GM04504 (cell line): ENCODE results near the gene PARD3B.

Experiments used
- DNase-seq: peaks from one replicate; pipeline ENCODE4 v3.0.0-alpha.2; 2012; ENCODE audit warnings: low read depth

Gene PARD3B

DNA sequence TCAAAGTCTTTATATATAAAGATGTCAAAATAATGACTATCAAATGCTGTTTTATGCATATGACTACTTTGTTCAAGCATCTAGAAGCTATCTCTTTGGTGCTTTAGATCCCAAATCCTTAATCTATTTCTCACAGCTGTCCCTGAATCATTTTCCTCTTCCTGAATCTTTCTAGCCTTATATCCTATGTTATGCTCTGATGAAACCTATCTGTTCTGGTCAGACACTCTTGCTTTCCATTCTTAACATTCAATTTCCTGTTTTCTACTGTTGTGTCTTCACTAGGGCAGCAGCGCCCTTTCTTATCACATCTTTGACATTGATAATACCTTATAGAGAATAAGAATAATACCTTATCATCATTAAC lies 6.3 kb upstream of the PARD3B start:
- no peak for DNase-seq

DNA sequence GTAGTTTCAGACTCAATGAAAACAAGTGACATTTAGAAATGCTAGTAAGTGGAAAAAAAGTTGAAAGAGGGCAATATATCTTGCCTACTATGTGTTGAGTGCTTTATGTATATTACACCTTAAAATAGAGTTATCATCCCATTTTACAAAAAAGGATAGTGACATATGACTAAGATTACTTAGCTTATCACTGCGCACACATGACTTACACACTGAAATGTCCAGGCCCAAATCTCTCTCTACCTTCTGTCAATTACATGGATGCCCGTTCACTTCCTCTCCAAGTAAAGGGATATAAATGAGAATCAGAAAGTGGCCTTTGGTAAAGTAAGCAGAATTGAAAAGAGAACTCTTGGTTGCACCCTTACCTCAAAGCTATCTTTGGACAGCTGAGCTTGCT lies 3.6 kb upstream of the PARD3B start:
- DNase-seq, result no peak

GRCh38 chr2:204542982-204543608 lies 2.2 kb upstream of the PARD3B start:
- no peak for DNase-seq

DNA sequence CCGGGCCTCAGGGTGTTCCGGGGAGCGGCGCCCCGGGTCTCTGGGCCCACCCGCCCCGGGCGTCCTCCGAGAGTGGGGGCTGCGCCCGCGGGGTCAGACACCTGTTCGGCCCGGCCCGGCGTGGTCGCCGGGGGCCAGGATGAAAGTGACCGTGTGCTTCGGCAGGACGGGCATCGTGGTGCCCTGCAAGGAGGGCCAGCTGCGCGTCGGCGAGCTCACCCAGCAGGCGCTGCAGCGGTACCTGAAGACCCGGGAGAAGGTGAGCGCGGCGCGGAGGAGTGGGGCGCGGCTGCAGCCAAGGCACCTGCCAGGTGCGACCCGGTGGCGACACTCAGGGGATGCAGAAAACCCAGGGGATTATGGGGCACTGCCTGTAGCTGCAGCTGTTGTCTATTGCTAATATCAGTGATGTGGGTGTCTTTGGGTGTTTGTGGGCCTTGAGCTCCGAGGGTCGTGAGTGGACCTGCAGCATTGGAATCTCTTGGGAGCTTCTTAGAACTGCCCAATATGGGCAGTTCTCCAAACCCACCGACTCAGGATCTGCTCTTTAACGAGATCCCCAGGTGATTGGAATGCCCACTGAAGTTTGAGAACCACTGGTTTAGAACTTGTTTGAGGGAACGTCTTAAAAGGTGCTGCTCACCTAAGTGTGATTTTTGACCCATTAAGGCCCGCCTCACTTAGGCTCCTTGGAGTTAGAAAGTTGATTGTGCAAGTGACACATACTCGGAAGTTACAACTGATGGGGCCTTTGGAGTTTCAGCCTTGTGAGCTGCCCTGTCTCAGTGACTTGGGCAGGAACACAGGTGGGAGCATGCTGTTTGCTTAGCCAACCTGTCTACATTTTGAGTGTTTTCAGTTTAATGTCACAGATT lies 823 bp downstream of the PARD3B start:
- no peak for DNase-seq

- DNase-seq, result peak; percentile 46
Measured at GRCh38 chr2:204550751-204551511, 5.7 kb downstream of the PARD3B start.

DNA sequence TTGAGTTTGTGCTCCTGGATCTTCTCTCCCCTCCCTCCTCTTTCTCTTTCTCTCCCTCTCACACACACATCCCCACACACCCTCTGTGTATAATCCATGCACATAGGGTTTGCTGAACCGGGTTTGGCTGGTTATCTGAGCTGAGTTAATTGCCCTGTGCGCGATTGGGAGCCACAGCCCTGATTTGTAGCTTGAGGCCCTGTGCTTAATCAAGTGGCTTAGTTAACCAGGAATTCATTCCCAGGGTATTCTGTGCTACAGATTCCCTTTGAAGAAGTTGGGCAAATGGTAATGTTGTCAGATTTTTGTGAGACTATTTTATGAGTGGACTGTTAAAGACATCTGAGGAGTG lies 6.2 kb downstream of the PARD3B start:
- DNase-seq, result no peak

DNA sequence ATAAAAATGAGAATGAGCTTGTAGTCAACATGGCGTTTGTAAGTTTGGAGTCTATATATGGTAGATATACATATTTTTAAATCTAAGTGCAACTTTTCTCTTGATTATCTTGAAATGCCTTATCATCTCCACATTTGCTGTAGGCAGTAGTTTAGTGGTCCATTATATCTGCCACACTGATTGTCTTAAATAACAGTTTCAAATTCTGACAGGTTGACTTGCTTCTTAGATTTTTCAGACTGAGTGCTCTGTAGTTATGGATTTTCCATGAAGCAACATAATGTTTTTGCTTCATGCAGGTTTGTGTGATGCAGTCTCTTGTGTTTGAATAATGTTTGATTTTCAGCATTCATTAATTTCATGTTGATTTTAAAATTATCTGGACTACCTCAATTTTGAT lies 12.3 kb downstream of the PARD3B start:
- no peak for DNase-seq

DNA sequence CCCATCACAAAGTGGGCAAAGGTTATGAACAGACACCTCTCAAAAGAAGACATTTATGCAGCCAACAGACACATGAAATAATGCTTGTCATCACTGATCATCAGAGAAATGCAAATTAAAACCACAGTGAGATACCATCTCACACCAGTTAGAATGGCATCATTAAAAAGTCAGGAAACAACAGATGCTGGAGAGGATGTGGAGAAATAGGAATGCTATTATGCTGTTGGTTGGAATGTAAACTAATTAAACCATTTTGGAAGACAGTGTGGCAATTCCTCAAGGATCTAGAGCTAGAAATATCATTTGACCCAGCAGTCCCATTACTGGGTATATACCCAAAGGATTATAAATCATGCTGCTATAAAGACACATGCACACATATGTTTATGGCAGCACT lies 14.1 kb downstream of the PARD3B start:
- DNase-seq, result peak; percentile 16

DNA sequence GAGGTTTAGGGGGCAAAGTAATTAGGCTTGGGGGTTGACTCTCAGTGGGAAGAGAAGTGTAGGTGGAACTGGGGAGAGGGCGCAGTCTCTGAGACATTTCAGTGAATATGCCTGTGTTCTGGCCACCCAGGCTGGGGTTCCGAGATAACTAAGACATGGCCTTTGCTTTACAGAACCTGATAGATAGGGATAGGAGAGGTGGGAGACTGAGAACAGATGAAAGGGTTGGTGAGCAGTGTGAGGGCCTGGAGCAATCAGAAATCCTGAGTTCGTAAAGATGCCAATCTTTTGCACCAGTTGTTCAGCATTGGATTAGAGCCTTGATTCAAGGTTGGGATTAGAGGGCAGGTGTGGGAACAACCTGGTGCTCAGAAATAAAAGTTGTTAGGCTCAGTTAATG lies 15.6 kb downstream of the PARD3B start:
- no peak for DNase-seq

DNA sequence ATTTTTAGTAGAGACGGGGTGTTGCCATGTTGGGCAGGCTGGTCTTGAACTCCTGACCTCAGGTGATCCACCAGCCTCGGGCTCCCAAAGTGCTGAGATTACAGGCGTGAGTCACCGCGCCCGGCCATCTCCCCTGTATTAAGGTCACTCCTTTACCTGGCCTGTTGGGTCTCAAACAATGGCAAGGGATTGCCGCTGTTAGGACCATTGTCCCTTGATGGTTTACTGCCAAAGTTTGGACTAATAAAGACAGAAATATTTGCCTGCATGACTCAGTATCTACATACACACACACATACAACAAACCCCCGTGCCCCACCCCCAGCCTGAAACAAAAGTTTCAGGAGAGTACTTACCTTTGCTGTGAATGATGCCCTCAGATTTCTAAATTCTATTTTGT lies 16.5 kb downstream of the PARD3B start:
- no peak for DNase-seq

DNA sequence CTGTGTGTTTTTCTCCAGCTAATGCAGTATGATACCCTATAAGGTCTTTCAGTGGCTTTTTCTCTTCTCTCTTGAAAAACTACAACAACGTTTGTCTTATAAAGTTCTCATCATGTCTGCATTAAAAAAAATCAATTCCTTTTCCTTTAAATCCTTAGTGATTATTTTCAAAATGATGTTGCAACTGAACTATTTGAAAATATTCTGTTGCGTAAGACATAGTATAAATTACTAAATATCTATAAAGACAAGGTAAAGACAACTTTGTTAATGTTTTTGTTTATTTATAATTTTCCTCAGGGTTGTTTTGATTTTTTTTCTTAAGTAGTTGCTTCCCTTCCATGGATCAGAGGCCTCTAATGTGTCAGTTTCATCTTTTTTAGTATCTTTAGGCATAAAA lies 21.2 kb downstream of the PARD3B start:
- DNase-seq, result no peak

DNA sequence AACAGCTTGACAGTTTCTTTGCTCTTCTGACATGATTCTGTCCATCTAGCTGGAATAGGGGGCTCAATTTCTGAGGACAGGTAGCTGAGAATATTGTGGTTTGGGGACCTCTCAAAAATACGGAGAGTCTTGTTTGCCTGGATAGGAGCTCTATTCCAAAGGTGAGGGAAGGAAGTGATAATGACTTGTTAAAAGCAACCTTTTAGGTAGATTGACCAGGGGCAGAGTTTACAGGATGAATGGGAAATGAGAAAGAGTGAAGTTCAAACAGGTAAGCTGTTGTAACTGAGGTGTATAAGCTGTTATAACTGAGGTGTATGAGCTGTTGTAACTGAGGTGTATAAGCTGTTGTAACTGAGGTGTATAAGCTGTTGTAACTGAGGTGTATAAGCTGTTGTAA lies 25.1 kb downstream of the PARD3B start:
- no peak for DNase-seq

DNA sequence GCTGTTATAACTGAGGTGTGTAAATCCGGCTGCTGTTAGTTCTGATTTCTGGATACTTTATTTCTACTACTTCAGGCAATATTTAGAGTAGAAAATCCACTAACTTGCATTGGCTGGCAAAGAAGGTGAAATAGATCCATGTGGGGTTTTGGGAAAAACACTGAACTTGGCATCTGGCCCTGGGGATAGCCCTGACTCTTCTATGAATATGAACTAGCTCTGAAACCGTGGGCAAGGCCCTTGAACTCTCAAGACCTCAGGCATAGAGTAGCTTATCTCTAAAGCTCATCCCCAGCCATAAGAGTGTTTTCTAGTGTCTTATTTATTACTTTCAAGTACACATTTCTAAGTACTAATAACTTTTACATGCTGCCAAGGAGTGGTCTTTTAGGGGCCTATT lies 25.8 kb downstream of the PARD3B start:
- no peak for DNase-seq

DNA sequence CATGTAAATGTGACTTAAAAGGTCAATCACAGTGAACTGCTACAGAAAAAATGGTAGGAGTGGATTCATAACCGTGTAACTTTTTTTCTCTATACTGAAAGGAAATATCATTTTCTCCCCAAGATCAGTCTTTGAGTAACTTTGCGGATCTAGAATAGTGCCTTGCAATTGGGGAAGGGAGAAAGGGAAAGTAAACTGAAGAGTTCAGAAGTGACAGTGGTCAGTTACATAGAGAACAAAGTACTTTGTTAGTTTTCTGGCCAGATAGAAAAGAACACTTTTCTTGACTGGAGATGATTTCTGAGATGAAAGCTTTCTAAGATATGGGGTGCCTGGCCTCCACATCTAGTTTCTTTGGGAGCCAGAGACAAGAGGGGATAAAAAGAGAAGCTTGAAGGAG lies 26.6 kb downstream of the PARD3B start:
- no peak for DNase-seq

DNA sequence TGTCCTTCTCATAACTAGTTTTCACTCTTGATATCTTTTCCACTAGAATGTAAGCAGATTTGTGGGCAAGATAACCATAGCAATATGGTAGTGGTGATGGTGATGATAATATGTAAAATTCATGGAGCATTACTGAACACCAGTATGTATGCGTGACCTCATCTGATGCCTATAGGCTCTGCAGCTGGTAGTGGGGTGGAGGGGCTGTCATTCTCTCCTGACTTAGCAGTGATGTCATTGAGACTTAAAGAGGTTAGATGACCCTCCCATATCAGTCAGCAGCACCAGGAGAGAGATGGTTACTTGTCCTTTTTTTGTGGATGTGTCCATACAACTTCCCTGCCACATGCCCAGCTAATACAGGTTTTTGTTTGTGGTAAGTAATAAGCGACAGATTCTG lies 27.9 kb downstream of the PARD3B start:
- DNase-seq, result no peak

DNA sequence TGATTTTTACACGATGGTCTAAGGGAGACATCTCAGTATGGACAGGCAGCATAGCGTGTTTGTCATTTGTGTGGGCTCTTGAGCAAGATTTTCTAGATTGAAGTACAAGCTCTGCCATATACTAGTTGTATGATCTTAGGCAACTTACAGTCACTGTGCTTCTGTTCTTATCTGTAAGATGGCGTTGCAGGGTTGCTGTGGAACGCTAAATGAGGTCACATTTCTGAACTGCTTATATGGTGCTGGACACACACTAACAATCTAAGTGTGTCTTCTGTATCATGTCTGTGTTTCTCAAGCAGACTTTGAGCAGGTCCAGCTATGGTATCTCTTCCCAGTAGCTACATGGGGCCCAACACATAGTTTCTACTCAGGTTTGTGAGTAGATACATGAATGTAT lies 29.2 kb downstream of the PARD3B start:
- no peak for DNase-seq

DNA sequence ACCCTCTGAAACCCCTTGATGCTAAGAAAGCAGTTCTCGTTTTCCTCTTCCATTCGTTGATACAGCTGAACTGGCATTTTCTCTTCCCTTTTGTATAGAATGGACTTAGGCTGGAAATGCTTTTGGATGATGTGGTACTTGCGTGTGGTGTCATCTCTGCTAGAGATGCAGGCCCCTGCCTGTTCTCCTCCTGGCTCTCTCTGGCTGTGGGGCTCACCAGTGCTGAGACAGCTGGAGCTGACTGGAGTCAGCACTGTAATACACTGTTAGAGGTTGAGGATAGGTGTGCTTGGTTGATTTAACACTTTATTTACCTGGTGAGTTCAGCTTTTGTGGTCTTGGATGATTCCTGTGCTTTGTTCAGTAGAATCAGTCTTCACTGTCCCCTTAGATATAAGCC lies 30.2 kb downstream of the PARD3B start:
- no peak for DNase-seq

GRCh38 chr2:204576362-204576979 lies 31.2 kb downstream of the PARD3B start:
- no peak for DNase-seq

DNA sequence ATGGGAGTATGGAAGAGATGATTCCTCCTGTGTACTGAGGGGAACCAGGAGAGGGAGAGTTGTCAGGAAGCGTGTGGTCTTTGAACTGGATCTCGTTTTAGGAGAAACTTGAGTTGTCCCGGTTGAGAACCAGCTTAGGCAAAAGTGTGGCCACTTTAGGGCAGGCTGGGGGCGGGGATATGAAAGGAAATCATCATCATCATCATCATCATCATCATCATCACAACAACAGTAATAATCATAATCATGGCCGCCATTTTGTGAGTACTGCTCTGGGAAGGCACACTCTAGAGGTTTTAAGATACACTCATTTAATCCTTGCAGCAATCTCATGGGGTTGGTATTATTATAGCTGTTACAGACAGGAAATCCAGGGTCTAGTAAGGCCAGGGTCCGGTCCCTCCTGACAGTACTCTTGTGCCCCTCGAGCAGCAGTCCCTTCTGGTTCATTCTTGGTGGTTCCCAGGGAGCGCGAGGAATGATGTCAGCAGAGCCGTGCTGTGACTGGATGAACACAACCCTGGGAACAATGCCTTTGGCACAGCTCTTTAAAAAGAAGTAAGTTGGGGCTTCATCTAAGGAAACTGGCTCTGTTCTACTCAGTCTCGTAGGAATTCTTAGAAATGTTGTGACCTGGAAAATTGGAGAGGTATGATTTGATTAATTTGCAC lies 33.8 kb downstream of the PARD3B start:
- DNase-seq, result no peak

DNA sequence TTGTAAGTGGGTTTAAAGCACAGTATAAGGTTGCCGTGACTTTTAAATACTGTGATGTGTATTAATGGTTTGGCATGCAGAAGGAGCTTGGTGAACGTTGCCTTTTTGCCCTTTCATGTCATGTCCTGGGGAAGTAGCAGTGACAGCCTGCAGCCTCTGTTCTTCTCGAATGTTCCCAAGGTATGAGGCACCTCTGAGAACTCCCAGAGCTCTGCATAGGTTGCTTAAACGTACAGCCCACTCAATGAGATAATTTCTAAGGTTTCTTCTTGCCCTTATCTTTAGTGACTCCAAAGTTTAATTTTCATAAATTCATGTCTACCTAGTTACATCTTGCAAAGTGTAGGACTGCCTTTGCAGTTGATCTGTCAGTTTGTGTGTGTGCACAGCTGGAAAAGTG lies 36.7 kb downstream of the PARD3B start:
- DNase-seq, result no peak

DNA sequence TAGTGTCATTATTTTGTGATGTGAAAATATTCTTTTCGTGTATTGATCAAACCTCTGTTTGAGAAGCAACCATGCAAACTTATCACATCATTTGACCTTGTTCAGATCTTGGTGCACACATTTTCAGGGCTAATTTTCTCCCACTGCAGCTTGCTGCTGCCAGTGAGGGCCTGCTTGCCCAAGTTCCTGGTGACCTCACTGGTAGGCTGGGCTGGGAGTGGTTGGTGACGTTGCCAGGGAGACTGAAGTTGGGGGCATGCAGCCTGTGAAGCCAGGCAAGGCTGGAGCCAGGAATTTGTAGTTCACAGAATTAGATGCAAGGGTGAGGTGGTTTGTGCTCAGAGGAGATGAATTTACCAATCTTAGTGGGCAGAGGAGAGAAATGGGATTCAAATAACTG lies 38.5 kb downstream of the PARD3B start:
- DNase-seq, result no peak

DNA sequence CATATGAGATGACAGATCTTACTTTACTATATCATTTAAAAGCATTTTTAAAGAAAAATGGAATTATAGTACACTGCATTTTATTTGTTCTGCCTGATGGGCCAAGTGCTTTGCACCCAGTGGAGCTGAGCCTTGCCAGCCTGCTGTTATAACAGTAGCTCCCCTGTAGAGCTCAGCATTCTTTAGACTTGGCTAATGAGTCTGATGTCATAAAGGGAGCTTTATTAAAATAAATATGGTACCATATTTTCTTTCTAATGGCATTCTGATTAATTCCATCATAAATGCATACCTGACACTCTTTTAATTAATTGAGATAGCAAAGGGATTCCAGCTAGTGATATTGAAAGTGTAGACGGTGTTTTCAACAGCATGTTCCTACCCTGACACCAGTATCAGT lies 40.7 kb downstream of the PARD3B start:
- no peak for DNase-seq
